HepG2 (cell line): Measurements from ENCODE around the gene PEPD. TPM values are rescaled to one million over a fixed set of nuclear protein-coding genes. Genes with fewer than 3 reads are reported as not detected.

ENCODE experiments used
- ATAC-seq: fragments of 200-7000 bp; cut with Tn5 transposase; 3 replicates; pipeline ENCODE4 v1.9.1; 2020; ENCODE audit warnings: mild to moderate bottlenecking, moderate library complexity
- BruUV-seq: library from RNA; stranded (reverse); fragments of 400-500 nt; replicated peaks from 2 replicates; lab custom pipeline; 2021; lab: Mats Ljungman, UMichigan
- CTCF ChIA-PET: fragments of 300-600 bp; formaldehyde crosslinking; extraction: SDS; loops from one replicate; lab custom pipeline; 2021; ENCODE audit warnings: low total read pairs, inconsistent platforms, low intra/inter-chr PET ratio; lab: Yijun Ruan, JAX
- POLR2A ChIA-PET: fragments of 350-600 bp; sonication (Branson Sonifier 250); formaldehyde crosslinking; loops from one replicate; lab custom pipeline; 2020; ENCODE audit warnings: antibody characterized with exemption, inconsistent platforms; lab: Yijun Ruan, JAX
- DNase-seq: peaks from one replicate; pipeline ENCODE4 v3.0.0-alpha.2; 2015; ENCODE audit warnings: low spot score
- FAIRE-seq: peaks from 3 replicates; lab custom pipeline; 2011; peaks lifted over from hg19 to GRCh38; lab: Jason Lieb, UNC
- H2AFZ ChIP-seq: one replicate; pipeline ENCODE4 v1.6.1; 2011; ENCODE audit warnings: low read length, inconsistent platforms
- H3K27ac ChIP-seq: fragments of 300-600 bp; 3 replicates; pipeline ENCODE4 v1.8.0; 2011; ENCODE audit warnings: mixed run types, mild to moderate bottlenecking, mixed read lengths, low read length, inconsistent platforms; ENCODE audit not compliant: insufficient read depth; ENCODE audit errors: extremely low read length
- H3K27me3 ChIP-seq, 2 experiments: fragments of 200-600 bp in 1 of 2; 2 replicates in 1 of 2; 3 replicates in 1 of 2; pipeline versions ENCODE4 v1.6.0 to v1.8.0; 2011; ENCODE audit warnings: low read length in 2 of 2, mild to moderate bottlenecking in 2 of 2, moderate library complexity in 2 of 2, inconsistent platforms in 1 of 2; ENCODE audit not compliant: insufficient read depth in 2 of 2, control insufficient read depth in 1 of 2
- H3K36me3 ChIP-seq, 2 experiments: fragments of 200-600 bp in 1 of 2; replicated peaks in 1 of 2; 2 replicates in 1 of 2; 3 replicates in 1 of 2; pipeline versions ENCODE4 v1.5.1 to v1.8.0; 2011; ENCODE audit warnings: low read length in 2 of 2, inconsistent platforms in 1 of 2; ENCODE audit not compliant: insufficient read depth in 2 of 2, control insufficient read depth in 1 of 2
- H3K4me1 ChIP-seq: 2 replicates; pipeline ENCODE4 v1.5.1; 2012; ENCODE audit warnings: low read length, inconsistent platforms; ENCODE audit not compliant: insufficient read depth
- H3K4me2 ChIP-seq: 2 replicates; pipeline ENCODE4 v1.6.0; 2011; ENCODE audit warnings: low read depth, low read length, inconsistent platforms
- H3K4me3 ChIP-seq, 3 experiments: fragments of 200-600 bp in 1 of 3; sonication (generic), shearing (Covaris generic) in 1 of 3; replicated peaks in 1 of 3; 2 replicates each; pipeline ENCODE4 v1.5.1; 2011 to 2016; ENCODE audit warnings: low read length in 3 of 3, inconsistent platforms in 2 of 3, low read depth in 2 of 3, mild to moderate bottlenecking in 2 of 3, control low read depth in 1 of 3, mixed read lengths in 1 of 3; ENCODE audit not compliant: insufficient read depth in 1 of 3
- H3K79me2 ChIP-seq: one replicate; pipeline ENCODE4 v1.6.1; 2011; ENCODE audit warnings: low read length, inconsistent platforms; ENCODE audit not compliant: insufficient read depth
- H3K9ac ChIP-seq: 2 replicates; pipeline ENCODE4 v1.6.0; 2011; ENCODE audit warnings: mild to moderate bottlenecking, low read depth, low read length, inconsistent platforms; ENCODE audit not compliant: insufficient read depth
- H3K9me3 ChIP-seq: 2 replicates; pipeline ENCODE4 v1.5.1; 2012; ENCODE audit warnings: mild to moderate bottlenecking, low read length
- H4K20me1 ChIP-seq: 2 replicates; pipeline ENCODE4 v1.6.0; 2011; ENCODE audit warnings: inconsistent platforms, mild to moderate bottlenecking, low read length, moderate library complexity; ENCODE audit not compliant: insufficient read depth
- GATA4 ChIP-seq: sonication (generic); IDR thresholded peaks from 2 replicates; pipeline ENCODE4 v1.6.1; 2016; ENCODE audit warnings: antibody characterized with exemption, low read depth, borderline replicate concordance
- MAFG ChIP-seq: sonication (generic); formaldehyde crosslinking; IDR thresholded peaks from 2 replicates; pipeline ENCODE4 v1.5.1; 2020; ENCODE audit warnings: mild to moderate bottlenecking, missing genetic modification reagents
- RAD21 ChIP-seq: fragments of 450-650 bp; formaldehyde crosslinking; IDR thresholded peaks from 2 replicates; pipeline ENCODE4 v1.5.0; 2020; ENCODE audit warnings: mild to moderate bottlenecking
- TAF1 ChIP-seq: sonication (generic); formaldehyde crosslinking; IDR thresholded peaks from 2 replicates; pipeline ENCODE4 v1.4.0; 2020; ENCODE audit warnings: missing genetic modification reagents
- TAF15 ChIP-seq: fragments of 200-400 bp; formaldehyde crosslinking; IDR thresholded peaks from one replicate; pipeline ENCODE4 v1.6.1; 2018; ENCODE audit warnings: mild to moderate bottlenecking, low read depth, low read length; ENCODE audit not compliant: poor library complexity, severe bottlenecking
- ZNF264 ChIP-seq: sonication (generic); formaldehyde crosslinking; IDR thresholded peaks from 2 replicates; pipeline ENCODE4 v1.4.0; 2020; ENCODE audit warnings: missing genetic modification reagents
- ZNF337 ChIP-seq: sonication (generic); formaldehyde crosslinking; IDR thresholded peaks from 2 replicates; pipeline ENCODE4 v1.5.1; 2020; ENCODE audit warnings: missing genetic modification reagents, low read depth, mild to moderate bottlenecking, borderline replicate concordance
- ZNF547 ChIP-seq: sonication (generic); formaldehyde crosslinking; IDR thresholded peaks from 2 replicates; pipeline ENCODE4 v1.5.1; 2020; ENCODE audit warnings: mild to moderate bottlenecking, missing genetic modification reagents
- WGBS: methylation state at CpG from one replicate; pipeline ENCODE4 v1.1.6; 2017; ENCODE audit warnings: low lambda C conversion rate; 5-methylcytosine and 5-hydroxymethylcytosine counted together
- in situ Hi-C: cut with HindIII; loops from 2 replicates; pipeline ENCODE4 v1.10.0; 2017; ENCODE audit warnings: low pct_unique_long_range_greater_than_20kb; ENCODE audit not compliant: extremely low pct_ligation_motif_present
- intact Hi-C: fragments of 100-400 bp; cut with micrococcal nuclease; formaldehyde crosslinking; loops from one replicate; pipeline ENCODE4 v1.10.0; 2022; ENCODE audit not compliant: unreplicated experiment
- polyA plus RNA-seq, 8 experiments: library from polyadenylated mRNA; depleted of rRNA in 3 of 8; stranded (reverse) in 7 of 8; unstranded in 1 of 8; fragments of >200 nt; fragmentation: Illumina TruSeq in 4 of 8; extraction: Trizol in 4 of 8; gene quantifications; 2 replicates each; pipeline versions ENCODE4 v1.2.1 to v1.2.3, GENCODE V29; 2011 to 2016; ENCODE audit warnings: low read depth in 4 of 8, missing spikeins in 1 of 8, mixed read lengths in 1 of 8; ENCODE audit not compliant: insufficient read depth in 1 of 8
- total RNA-seq, 5 experiments: library from RNA; depleted of rRNA; stranded (reverse); fragments of >200 nt; fragmentation: Illumina TruSeq; extraction: Trizol; gene quantifications; 2 replicates each; pipeline ENCODE4 v1.2.3, GENCODE V29; 2016; ENCODE audit warnings: low read depth in 1 of 5
- TF ChIP-seq, protein P1 (sequence below): sonication (generic); formaldehyde crosslinking; IDR thresholded peaks from 2 replicates; pipeline ENCODE4 v1.5.0; 2020; ENCODE audit warnings: mild to moderate bottlenecking, missing genetic modification reagents, moderate library complexity
- TF ChIP-seq, protein P2 (sequence below): sonication (generic); formaldehyde crosslinking; IDR thresholded peaks from 2 replicates; pipeline ENCODE4 v1.4.0; 2020; ENCODE audit warnings: missing genetic modification reagents
- TF ChIP-seq, protein P3 (sequence below): sonication (generic); formaldehyde crosslinking; IDR thresholded peaks from 2 replicates; pipeline ENCODE4 v1.4.0; 2020; ENCODE audit warnings: missing genetic modification reagents

PEPD gene
- total and polyA plus RNA-seq, 2 of the 13 experiments (the other 11 are each of a cell fraction or from before 2014, with no cell fraction given): 60.7 to 75.1 TPM

DNA sequence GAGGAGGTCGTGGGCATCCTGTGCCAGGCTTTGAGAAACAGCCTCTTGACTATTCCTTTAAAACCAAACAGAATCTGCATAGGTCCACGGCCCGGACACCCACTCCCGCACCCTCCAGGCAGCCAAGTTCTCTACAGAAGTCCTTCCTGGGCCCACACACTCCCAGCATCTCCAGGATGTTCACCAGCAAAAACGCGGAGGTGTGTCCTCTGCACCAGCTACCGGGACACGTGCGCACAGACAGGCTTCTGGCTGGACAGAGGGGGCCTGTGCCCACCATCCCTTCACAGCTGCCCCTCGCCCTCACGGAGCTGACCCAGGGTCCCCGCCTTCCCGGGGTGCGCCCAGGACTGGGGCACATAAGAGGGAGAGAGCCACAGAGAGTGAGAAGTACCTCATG lies 103.8 kb downstream of the PEPD start:
- ATAC-seq (no peak), DNase-seq (no peak), FAIRE-seq (no peak)
- CTCF ChIA-PET: no interaction called here
- no peak overlapping the region for H3K9ac ChIP-seq
- no peak overlapping the region for H3K27ac ChIP-seq
- no peaks in the 10 kb centered on the region for H3K9me3 ChIP-seq
- in situ Hi-C loops (no loop called here), intact Hi-C loops (no loop called here)
- TF ChIP-seq ZNF264 (no peak), ZNF547 (CRISPR knock-in tag) (no peak), TAF1 (CRISPR knock-in tag) (no peak), TAF15 (no peak), MAFG (CRISPR knock-in tag) (no peak), ZNF337 (CRISPR knock-in tag) (no peak), GATA4 (no peak)
- H3K79me2 ChIP-seq: no peaks in the 10 kb centered on the region
- no peaks in the 10 kb centered on the region for H3K27me3 ChIP-seq
- H3K36me3 ChIP-seq: no peaks in the 10 kb centered on the region
- no peak overlapping the region for H2AFZ ChIP-seq
- peaks cover 16% of the 10 kb centered on the region for H3K4me1 ChIP-seq
- H4K20me1 ChIP-seq: no peaks in the 10 kb centered on the region
- BruUV-seq: no TSS peak
- H3K4me2 ChIP-seq: no peak overlapping the region
- POLR2A ChIA-PET: no interaction called here
- H3K4me3 ChIP-seq: no peak overlapping the region
- 96% methylated on average over 14 of the region's 14 CpGs for WGBS

DNA sequence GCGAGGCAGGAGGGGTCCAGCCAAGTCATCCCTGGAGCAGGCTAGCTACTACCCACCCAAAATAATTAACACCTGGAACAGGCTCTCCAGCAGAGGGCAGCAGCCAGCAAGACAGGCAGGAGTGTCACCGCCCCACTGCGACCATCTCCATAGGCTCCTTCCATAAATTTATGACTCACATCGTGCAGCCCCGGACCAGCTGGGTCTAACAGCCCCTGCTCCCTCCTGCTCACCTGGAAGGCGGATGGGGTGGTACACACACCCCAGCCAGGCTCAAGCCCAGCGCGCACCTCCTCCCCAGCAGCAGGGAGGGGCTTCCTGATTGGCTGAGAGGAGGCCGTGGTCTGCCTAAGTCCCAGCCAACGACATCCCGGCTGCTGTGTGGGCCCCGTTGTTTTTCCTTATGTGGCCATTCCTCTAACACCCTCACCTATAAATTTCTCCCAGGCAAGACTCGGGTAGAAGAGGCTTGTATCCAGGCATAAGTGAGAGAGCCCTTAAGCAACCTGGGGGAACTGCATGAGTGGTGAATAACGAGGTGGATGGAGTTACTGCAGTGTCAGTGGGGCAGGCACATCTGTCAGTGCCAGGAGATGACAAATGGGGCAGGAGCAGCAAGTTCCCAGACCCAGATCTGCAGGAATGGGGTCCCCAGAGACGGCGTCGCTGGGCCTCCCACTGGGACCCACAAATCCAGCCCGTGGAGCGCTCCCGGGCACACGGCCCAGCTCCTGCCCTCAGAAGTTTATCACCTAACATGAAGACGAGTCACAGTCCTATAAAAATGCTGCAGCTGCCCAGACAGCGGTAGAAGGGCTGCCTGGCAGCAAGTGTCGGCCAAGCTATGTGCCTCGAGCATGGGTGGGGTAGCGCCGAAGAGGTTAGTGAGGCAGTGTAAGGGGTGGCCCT lies 105.0 kb downstream of the PEPD start:
- Histone ChIP-seq H3K4me2 (no peak overlapping the region), H3K27ac (no peak overlapping the region), H3K4me1 (peaks cover 8% of the 10 kb centered on the region), H3K27me3 (no peaks in the 10 kb centered on the region), H4K20me1 (no peaks in the 10 kb centered on the region), H3K79me2 (no peaks in the 10 kb centered on the region), H3K9me3 (no peaks in the 10 kb centered on the region), H3K9ac (no peak overlapping the region), H2AFZ (no peak overlapping the region), H3K4me3 (no peak overlapping the region), H3K36me3 (peaks cover 0 to 3% of the 10 kb centered on the region in 2 experiments; a peak in 1 of 5 replicates)
- intact Hi-C loops (no loop called here), in situ Hi-C loops (no loop called here)
- no TSS peak for BruUV-seq
- ATAC-seq: peak; percentile 75
- POLR2A ChIA-PET: interaction anchor here (0.9 to 1.0 kb wide), 2 partner anchors 10 to 13 kb away, joined by 3 read pairs; no protein-coding TSS in a partner anchor
- 90% methylated on average over 16 of the region's 27 CpGs for WGBS
- DNase-seq: peak; percentile 44
- CTCF ChIA-PET: interaction anchor here (1.2 to 1.8 kb wide), 2 partner anchors 181 to 355 kb away, joined by 3 to 11 read pairs; no protein-coding TSS in a partner anchor
- FAIRE-seq: peak; percentile 37
- TF ChIP-seq, protein P1, sequence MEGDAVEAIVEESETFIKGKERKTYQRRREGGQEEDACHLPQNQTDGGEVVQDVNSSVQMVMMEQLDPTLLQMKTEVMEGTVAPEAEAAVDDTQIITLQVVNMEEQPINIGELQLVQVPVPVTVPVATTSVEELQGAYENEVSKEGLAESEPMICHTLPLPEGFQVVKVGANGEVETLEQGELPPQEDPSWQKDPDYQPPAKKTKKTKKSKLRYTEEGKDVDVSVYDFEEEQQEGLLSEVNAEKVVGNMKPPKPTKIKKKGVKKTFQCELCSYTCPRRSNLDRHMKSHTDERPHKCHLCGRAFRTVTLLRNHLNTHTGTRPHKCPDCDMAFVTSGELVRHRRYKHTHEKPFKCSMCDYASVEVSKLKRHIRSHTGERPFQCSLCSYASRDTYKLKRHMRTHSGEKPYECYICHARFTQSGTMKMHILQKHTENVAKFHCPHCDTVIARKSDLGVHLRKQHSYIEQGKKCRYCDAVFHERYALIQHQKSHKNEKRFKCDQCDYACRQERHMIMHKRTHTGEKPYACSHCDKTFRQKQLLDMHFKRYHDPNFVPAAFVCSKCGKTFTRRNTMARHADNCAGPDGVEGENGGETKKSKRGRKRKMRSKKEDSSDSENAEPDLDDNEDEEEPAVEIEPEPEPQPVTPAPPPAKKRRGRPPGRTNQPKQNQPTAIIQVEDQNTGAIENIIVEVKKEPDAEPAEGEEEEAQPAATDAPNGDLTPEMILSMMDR (CRISPR knock-in tag): peak; percentile 77
- TF ChIP-seq, protein P2, sequence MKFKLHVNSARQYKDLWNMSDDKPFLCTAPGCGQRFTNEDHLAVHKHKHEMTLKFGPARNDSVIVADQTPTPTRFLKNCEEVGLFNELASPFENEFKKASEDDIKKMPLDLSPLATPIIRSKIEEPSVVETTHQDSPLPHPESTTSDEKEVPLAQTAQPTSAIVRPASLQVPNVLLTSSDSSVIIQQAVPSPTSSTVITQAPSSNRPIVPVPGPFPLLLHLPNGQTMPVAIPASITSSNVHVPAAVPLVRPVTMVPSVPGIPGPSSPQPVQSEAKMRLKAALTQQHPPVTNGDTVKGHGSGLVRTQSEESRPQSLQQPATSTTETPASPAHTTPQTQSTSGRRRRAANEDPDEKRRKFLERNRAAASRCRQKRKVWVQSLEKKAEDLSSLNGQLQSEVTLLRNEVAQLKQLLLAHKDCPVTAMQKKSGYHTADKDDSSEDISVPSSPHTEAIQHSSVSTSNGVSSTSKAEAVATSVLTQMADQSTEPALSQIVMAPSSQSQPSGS (CRISPR knock-in tag): no peak
- TF ChIP-seq, protein P3, sequence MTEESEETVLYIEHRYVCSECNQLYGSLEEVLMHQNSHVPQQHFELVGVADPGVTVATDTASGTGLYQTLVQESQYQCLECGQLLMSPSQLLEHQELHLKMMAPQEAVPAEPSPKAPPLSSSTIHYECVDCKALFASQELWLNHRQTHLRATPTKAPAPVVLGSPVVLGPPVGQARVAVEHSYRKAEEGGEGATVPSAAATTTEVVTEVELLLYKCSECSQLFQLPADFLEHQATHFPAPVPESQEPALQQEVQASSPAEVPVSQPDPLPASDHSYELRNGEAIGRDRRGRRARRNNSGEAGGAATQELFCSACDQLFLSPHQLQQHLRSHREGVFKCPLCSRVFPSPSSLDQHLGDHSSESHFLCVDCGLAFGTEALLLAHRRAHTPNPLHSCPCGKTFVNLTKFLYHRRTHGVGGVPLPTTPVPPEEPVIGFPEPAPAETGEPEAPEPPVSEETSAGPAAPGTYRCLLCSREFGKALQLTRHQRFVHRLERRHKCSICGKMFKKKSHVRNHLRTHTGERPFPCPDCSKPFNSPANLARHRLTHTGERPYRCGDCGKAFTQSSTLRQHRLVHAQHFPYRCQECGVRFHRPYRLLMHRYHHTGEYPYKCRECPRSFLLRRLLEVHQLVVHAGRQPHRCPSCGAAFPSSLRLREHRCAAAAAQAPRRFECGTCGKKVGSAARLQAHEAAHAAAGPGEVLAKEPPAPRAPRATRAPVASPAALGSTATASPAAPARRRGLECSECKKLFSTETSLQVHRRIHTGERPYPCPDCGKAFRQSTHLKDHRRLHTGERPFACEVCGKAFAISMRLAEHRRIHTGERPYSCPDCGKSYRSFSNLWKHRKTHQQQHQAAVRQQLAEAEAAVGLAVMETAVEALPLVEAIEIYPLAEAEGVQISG: 0 out of 2 replicates have a peak, but pooled peaks have one; percentile 12
- TF ChIP-seq RAD21 (CRISPR knock-in tag): peak; percentile 57
